A549 (cell line): ENCODE data around the gene MTPN. TPM values are rescaled to one million over a fixed set of nuclear protein-coding genes. Genes with fewer than 3 reads are reported as not detected.

Experiments used
- ATAC-seq, 2 experiments: fragments of 200-7000 bp in 1 of 2; fragments of >200 bp in 1 of 2; cut with Nextera tagmentation in 1 of 2; cut with Tn5 transposase in 1 of 2; 3 replicates each; pipeline versions ENCODE4 v1.8.0 to v1.9.1; 2018 to 2020; ENCODE audit warnings: mild to moderate bottlenecking in 1 of 2, moderate library complexity in 1 of 2
- CTCF ChIA-PET: fragments of 300-600 bp; sonication (Branson Sonifier 250); formaldehyde crosslinking; extraction: SDS; loops from one replicate; lab custom pipeline; 2021; ENCODE audit warnings: antibody characterized with exemption, inconsistent platforms; lab: Yijun Ruan, JAX
- POLR2A ChIA-PET: fragments of 350-600 bp; formaldehyde crosslinking; extraction: SDS; loops from one replicate; lab custom pipeline; 2021; ENCODE audit warnings: antibody characterized with exemption, inconsistent platforms; lab: Yijun Ruan, JAX
- DNase-seq, 2 experiments: peaks; one replicate each; pipeline versions ENCODE4 v3.0.0 to v3.0.0-alpha.2; 2011 to 2016; ENCODE audit warnings: low read depth in 1 of 2, low spot score in 1 of 2
- FAIRE-seq: peaks from 2 replicates; lab custom pipeline; 2011; peaks lifted over from hg19 to GRCh38; lab: Jason Lieb, UNC
- H3K27ac ChIP-seq, 2 experiments: fragments of >200 bp; sonication (Bioruptor Twin); formaldehyde crosslinking; 3 replicates each; pipeline ENCODE4 v1.5.1; 2016 to 2017
- H3K4me1 ChIP-seq: fragments of >200 bp; sonication (Bioruptor Twin); formaldehyde crosslinking; 3 replicates; pipeline ENCODE4 v1.6.1; 2016
- H3K4me2 ChIP-seq: fragments of >200 bp; sonication (Bioruptor Twin); formaldehyde crosslinking; 3 replicates; pipeline ENCODE4 v1.6.1; 2016
- H3K4me3 ChIP-seq: fragments of >200 bp; sonication (Bioruptor Twin); formaldehyde crosslinking; 3 replicates; pipeline ENCODE4 v1.5.1; 2016
- H3K9me3 ChIP-seq: fragments of >200 bp; sonication (Bioruptor Twin); formaldehyde crosslinking; 3 replicates; pipeline ENCODE4 v1.6.1; 2016
- CBX2 ChIP-seq: fragments of 200-600 bp; sonication (generic); IDR thresholded peaks from 2 replicates; pipeline ENCODE4 v1.6.1; 2016; ENCODE audit warnings: low read depth, mild to moderate bottlenecking, borderline replicate concordance
- CHD2 ChIP-seq: fragments of 150-350 bp; IDR thresholded peaks from 2 replicates; pipeline ENCODE4 v1.6.1; 2014; ENCODE audit warnings: low read length; ENCODE audit not compliant: partially characterized antibody
- EHF ChIP-seq: fragments of 250-450 bp; sonication (Bioruptor Pico); IDR thresholded peaks from 2 replicates; pipeline ENCODE4 v1.5.0; 2020; ENCODE audit warnings: mild to moderate bottlenecking
- ELK1 ChIP-seq: fragments of 150-350 bp; IDR thresholded peaks from 2 replicates; pipeline ENCODE4 v1.6.1; 2014; ENCODE audit warnings: low read depth, mild to moderate bottlenecking, low read length
- ESRRA ChIP-seq: fragments of 150-350 bp; IDR thresholded peaks from 2 replicates; pipeline ENCODE4 v1.6.1; 2014; ENCODE audit warnings: mild to moderate bottlenecking, low read length, borderline replicate concordance
- FOSB ChIP-seq: fragments of 250-450 bp; sonication (Bioruptor Pico); IDR thresholded peaks from 2 replicates; pipeline ENCODE4 v1.5.0; 2020; ENCODE audit warnings: mild to moderate bottlenecking, moderate library complexity
- FOXS1 ChIP-seq: fragments of 250-450 bp; sonication (Bioruptor Pico); IDR thresholded peaks from 2 replicates; pipeline ENCODE4 v1.5.0; 2020; ENCODE audit warnings: mild to moderate bottlenecking, moderate library complexity
- HDAC2 ChIP-seq: fragments of 200-600 bp; sonication (generic); IDR thresholded peaks from 2 replicates; pipeline ENCODE4 v1.6.1; 2016
- HOXB5 ChIP-seq: fragments of 250-450 bp; sonication (Bioruptor Pico); IDR thresholded peaks from 2 replicates; pipeline ENCODE4 v1.5.0; 2020; ENCODE audit warnings: mild to moderate bottlenecking, moderate library complexity
- JUN ChIP-seq, 2 experiments: fragments of >200 bp; sonication (Bioruptor Twin); formaldehyde crosslinking; IDR thresholded peaks; 2 replicates in 1 of 2; 3 replicates in 1 of 2; pipeline ENCODE4 v1.6.1; 2016 to 2017
- JUNB ChIP-seq: fragments of >200 bp; sonication (Bioruptor Twin); formaldehyde crosslinking; IDR thresholded peaks from 2 replicates; pipeline ENCODE4 v1.6.1; 2016
- KDM5A ChIP-seq: fragments of 200-600 bp; sonication (generic); IDR thresholded peaks from 2 replicates; pipeline ENCODE4 v1.6.1; 2016; ENCODE audit warnings: antibody characterized with exemption, mild to moderate bottlenecking
- MAX ChIP-seq: IDR thresholded peaks from 2 replicates; pipeline ENCODE4 v1.6.1; 2012
- PBX3 ChIP-seq: IDR thresholded peaks from 2 replicates; pipeline ENCODE4 v1.6.1; 2012
- RARB ChIP-seq: fragments of 250-450 bp; sonication (Bioruptor Pico); IDR thresholded peaks from 2 replicates; pipeline ENCODE4 v1.8.0; 2021; ENCODE audit warnings: mild to moderate bottlenecking, moderate library complexity
- RNF2 ChIP-seq: fragments of 200-600 bp; sonication (generic); IDR thresholded peaks from 2 replicates; pipeline ENCODE4 v1.6.1; 2016; ENCODE audit warnings: low read depth, mild to moderate bottlenecking, antibody characterized with exemption, moderate library complexity, borderline replicate concordance
- SMC3 ChIP-seq: fragments of >200 bp; sonication (Bioruptor Twin); formaldehyde crosslinking; IDR thresholded peaks from 3 replicates; pipeline ENCODE4 v1.6.1; 2018; ENCODE audit warnings: inconsistent platforms
- TFCP2L1 ChIP-seq: fragments of 250-450 bp; sonication (Bioruptor Pico); IDR thresholded peaks from 2 replicates; pipeline ENCODE4 v1.5.0; 2021; ENCODE audit warnings: mild to moderate bottlenecking
- WGBS: methylation state at CpG from one replicate; pipeline ENCODE4 v1.1.6; 2017; ENCODE audit errors: missing lambda C conversion rate; 5-methylcytosine and 5-hydroxymethylcytosine counted together
- polyA plus RNA-seq, 4 experiments: library from polyadenylated mRNA; depleted of rRNA in 3 of 4; stranded (reverse); fragments of >200 nt; fragmentation: RNase III in 1 of 4; extraction: RNeasy Plus Mini Kit Qiagen cat#74134 plus additional on column Dnase treatment in 1 of 4; gene quantifications; 2 replicates in 3 of 4; 3 replicates in 1 of 4; pipeline ENCODE4 v1.2.3, GENCODE V29; 2011 to 2017
- TF ChIP-seq, protein P1 (sequence below): IDR thresholded peaks from 2 replicates; pipeline ENCODE4 v1.6.1; 2012; ENCODE audit warnings: low read depth, borderline replicate concordance
- TF ChIP-seq, protein P2 (sequence below): fragments of 250-450 bp; sonication (Bioruptor Pico); IDR thresholded peaks from 2 replicates; pipeline ENCODE4 v1.5.0; 2020; ENCODE audit warnings: low read depth, mild to moderate bottlenecking, moderate library complexity

The MTPN gene
- polyA plus RNA-seq, 2 of the 4 experiments (the other 2 are of a cell fraction), result 147 to 206 TPM

DNA sequence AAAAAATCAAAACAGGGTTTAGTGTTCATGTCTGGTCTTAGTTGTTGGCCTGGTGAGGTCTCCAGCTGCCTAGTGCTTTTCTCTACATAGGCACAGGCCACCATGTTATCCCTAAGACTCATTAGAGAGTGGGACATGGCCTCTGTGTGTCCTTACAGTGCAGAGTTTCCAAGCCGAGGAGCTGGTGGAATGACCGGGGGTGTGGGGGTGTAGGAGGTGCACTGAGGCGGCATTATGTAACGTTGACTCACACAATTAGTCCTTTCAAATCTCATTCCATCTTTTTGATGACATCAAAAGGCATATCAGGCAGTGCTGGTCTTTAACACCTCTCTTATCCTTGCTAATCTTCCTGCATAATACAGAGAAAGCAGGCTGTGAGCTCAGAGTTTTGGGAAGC, 71.3 kb downstream of the MTPN start:
- ChIA-PET POLR2A (no interaction called here), CTCF (no interaction called here)
- Histone ChIP-seq H3K4me3 (no peak overlapping the region), H3K4me1 (no peaks in the 10 kb centered on the region), H3K9me3 (no peaks in the 10 kb centered on the region), H3K4me2 (no peak overlapping the region), H3K27ac (no peak overlapping the region)
- TF ChIP-seq JUN (IDR thresholded peaks at IDR 0.05) (no peak), CHD2 (no peak), EHF (CRISPR knock-in tag) (no peak), JUNB (no peak), RARB (CRISPR knock-in tag) (no peak), HDAC2 (no peak), KDM5A (no peak), ESRRA (no peak), CBX2 (no peak), TFCP2L1 (CRISPR knock-in tag) (no peak), PBX3 (no peak), SMC3 (no peak), MAX (no peak)
- TF ChIP-seq, protein P1, sequence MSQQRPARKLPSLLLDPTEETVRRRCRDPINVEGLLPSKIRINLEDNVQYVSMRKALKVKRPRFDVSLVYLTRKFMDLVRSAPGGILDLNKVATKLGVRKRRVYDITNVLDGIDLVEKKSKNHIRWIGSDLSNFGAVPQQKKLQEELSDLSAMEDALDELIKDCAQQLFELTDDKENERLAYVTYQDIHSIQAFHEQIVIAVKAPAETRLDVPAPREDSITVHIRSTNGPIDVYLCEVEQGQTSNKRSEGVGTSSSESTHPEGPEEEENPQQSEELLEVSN, result no peak
- no peak for FAIRE-seq
- no peak for DNase-seq
- ATAC-seq, result no peak
- 80% methylated on average over 4 of the region's 4 CpGs for WGBS

GRCh38 chr7:135905355-135905754, 71.8 kb downstream of the MTPN start:
- Histone ChIP-seq H3K4me1 (no peaks in the 10 kb centered on the region), H3K9me3 (no peaks in the 10 kb centered on the region), H3K27ac (no peak overlapping the region)
- CTCF ChIA-PET, result interaction anchor here (1.2 kb wide), 1 partner anchor 104 kb away, joined by 3 read pairs; no protein-coding TSS in a partner anchor
- DNase-seq (no peak), FAIRE-seq (no peak)
- POLR2A ChIA-PET, result no interaction called here
- WGBS, result 68% methylated on average over 4 of the region's 4 CpGs
- TF ChIP-seq HDAC2, result no peak
- TF ChIP-seq ELK1, result no peak
- TF ChIP-seq JUN (IDR thresholded peaks at IDR 0.05), result no peak
- no peak for TF ChIP-seq RARB (CRISPR knock-in tag)
- TF ChIP-seq RNF2, result no peak
- no peak for TF ChIP-seq HOXB5 (CRISPR knock-in tag)
- TF ChIP-seq FOXS1 (CRISPR knock-in tag), result no peak
- TF ChIP-seq, protein P1, result no peak
- TF ChIP-seq, protein P2, sequence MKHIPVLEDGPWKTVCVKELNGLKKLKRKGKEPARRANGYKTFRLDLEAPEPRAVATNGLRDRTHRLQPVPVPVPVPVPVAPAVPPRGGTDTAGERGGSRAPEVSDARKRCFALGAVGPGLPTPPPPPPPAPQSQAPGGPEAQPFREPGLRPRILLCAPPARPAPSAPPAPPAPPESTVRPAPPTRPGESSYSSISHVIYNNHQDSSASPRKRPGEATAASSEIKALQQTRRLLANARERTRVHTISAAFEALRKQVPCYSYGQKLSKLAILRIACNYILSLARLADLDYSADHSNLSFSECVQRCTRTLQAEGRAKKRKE (CRISPR knock-in tag), result no peak
- TF ChIP-seq, all 56 proteins: peak for 0
- no peak for ATAC-seq
- Histone ChIP-seq H3K4me3 (no peak overlapping the region), H3K4me2 (no peak overlapping the region)

DNA sequence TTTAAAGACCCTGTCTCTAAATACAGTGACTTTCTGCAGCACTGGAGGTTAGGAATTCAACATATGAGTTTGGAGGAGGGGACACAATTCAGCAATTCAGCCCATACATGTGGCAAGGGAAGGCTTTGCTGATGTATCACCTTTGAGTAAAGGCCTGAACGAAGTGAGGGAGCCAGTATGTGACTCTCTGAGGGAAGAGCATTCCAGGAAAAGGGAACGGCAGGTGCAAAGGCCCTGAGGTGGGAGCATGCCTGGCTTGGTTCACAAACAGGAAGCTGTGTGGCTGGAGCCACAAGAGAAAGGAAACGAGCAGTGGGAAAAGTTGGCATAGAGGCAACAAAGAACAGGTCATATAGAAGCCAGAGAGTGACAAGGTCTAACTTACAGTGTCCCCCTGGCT, 72.9 kb downstream of the MTPN start:
- no peak for ATAC-seq
- no peak for FAIRE-seq
- no peak overlapping the region for H3K4me2 ChIP-seq
- no peaks in the 10 kb centered on the region for H3K9me3 ChIP-seq
- ChIA-PET CTCF (interaction anchor here (1.2 kb wide), 1 partner anchor 103 kb away, joined by 3 read pairs; no protein-coding TSS in a partner anchor), POLR2A (no interaction called here)
- DNase-seq, result no peak
- no peak overlapping the region for H3K27ac ChIP-seq
- TF ChIP-seq HOXB5 (CRISPR knock-in tag), result no peak
- no peak for TF ChIP-seq FOSB
- no peak for TF ChIP-seq FOXS1 (CRISPR knock-in tag)
- H3K4me3 ChIP-seq, result no peak overlapping the region
- H3K4me1 ChIP-seq, result no peaks in the 10 kb centered on the region
- WGBS, result 41% methylated on average over 3 of the region's 3 CpGs
